ENCODE measurements around the gene ULBP2.

DNA sequence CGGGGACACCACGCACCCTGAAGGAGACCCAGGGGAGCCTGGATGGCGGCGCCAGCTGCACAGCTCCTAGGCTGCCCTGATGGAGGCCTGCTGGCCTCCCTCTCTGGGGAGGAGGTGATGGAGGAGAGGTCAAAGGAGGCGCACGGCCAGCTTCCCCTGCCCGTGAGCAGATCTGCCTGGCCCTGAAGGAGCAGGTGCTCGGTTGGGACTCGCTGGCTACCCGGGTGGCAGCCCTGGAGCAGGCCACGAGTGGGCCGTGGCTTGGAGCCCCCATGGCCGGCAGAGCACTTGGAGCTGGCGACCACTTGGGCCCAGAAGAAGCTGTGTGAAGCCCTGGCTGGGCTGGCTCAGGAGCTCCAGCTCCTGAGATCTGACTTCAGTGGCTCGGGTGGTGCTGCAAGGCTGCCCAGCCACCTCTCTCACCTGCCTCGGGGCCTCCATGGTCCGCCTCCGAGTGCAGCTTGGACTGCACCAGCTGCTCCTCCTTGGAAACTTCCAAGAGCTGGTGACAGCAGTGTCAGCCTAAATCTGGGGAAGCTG is 36.4 kb upstream of the ULBP2 start:
- TF ChIP-seq, protein P1, sequence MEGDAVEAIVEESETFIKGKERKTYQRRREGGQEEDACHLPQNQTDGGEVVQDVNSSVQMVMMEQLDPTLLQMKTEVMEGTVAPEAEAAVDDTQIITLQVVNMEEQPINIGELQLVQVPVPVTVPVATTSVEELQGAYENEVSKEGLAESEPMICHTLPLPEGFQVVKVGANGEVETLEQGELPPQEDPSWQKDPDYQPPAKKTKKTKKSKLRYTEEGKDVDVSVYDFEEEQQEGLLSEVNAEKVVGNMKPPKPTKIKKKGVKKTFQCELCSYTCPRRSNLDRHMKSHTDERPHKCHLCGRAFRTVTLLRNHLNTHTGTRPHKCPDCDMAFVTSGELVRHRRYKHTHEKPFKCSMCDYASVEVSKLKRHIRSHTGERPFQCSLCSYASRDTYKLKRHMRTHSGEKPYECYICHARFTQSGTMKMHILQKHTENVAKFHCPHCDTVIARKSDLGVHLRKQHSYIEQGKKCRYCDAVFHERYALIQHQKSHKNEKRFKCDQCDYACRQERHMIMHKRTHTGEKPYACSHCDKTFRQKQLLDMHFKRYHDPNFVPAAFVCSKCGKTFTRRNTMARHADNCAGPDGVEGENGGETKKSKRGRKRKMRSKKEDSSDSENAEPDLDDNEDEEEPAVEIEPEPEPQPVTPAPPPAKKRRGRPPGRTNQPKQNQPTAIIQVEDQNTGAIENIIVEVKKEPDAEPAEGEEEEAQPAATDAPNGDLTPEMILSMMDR (conservative IDR thresholded peaks at IDR 0.05) = no peak
- TF ChIP-seq ZFX (IDR thresholded peaks at IDR 0.05) = no peak

Measured in C4-2B (cell line).